Measurements from ENCODE around the gene KRI1. TPM values are rescaled to one million over a fixed set of nuclear protein-coding genes. Genes with fewer than 3 reads are reported as not detected.
"Not testable (repeated sequence)": the region's sequence is repeated elsewhere in the genome, so short reads cannot be mapped to it uniquely, and the experiment has no call there.

Gene KRI1
- total RNA-seq, 1 donor from 2014 or later, result 18.4 TPM

DNA sequence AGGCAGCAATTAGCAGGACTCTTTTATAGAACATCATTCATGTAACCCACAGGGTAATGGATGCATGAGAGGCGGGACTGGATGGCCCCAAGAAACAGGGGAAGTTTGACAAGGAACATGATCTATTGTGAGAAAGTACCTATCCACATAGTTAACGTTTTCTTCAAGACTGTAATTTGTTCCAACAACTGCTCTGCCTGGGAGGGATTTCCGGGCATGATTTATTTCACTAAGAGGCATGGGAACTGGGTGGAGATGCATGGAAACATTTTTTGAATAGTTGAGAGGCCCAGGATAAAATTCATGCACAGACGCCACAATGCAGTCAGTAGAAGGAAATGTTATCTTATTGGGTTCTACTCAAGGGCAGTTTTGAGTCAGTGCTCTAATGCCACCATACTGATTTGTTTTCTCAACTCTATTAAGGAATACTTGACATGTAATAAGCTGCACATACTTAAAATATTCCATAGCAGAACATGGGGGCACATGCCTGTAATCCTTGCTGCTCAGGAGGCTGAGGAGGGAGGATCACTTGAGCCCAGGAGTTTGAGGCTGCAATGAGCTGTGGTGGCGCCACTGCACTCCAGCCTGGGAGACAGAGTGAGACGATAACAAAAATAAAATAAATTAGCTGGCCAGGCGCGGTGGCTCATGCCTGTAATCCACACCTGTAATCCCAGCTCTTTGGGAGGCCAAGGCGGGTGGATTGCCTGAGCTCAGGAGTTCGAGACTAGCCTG is 32.0 kb downstream of the KRI1 start:
- TF ChIP-seq, protein P1, sequence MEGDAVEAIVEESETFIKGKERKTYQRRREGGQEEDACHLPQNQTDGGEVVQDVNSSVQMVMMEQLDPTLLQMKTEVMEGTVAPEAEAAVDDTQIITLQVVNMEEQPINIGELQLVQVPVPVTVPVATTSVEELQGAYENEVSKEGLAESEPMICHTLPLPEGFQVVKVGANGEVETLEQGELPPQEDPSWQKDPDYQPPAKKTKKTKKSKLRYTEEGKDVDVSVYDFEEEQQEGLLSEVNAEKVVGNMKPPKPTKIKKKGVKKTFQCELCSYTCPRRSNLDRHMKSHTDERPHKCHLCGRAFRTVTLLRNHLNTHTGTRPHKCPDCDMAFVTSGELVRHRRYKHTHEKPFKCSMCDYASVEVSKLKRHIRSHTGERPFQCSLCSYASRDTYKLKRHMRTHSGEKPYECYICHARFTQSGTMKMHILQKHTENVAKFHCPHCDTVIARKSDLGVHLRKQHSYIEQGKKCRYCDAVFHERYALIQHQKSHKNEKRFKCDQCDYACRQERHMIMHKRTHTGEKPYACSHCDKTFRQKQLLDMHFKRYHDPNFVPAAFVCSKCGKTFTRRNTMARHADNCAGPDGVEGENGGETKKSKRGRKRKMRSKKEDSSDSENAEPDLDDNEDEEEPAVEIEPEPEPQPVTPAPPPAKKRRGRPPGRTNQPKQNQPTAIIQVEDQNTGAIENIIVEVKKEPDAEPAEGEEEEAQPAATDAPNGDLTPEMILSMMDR (IDR thresholded peaks at IDR 0.05; ENCODE audit: insufficient read depth, low read length, poor library complexity, severe bottlenecking), result no peak
- peaks cover 5% of the 10 kb centered on the region for H3K27me3 ChIP-seq (ENCODE audit: control insufficient read depth, insufficient read depth, low read length)
- H3K4me3 ChIP-seq (ENCODE audit: low read depth, low read length), result no peak overlapping the region
- no peak for DNase-seq (ENCODE audit: low read depth)
- no peaks in the 10 kb centered on the region for H3K36me3 ChIP-seq (ENCODE audit: control insufficient read depth, insufficient read depth, low read length)

DNA sequence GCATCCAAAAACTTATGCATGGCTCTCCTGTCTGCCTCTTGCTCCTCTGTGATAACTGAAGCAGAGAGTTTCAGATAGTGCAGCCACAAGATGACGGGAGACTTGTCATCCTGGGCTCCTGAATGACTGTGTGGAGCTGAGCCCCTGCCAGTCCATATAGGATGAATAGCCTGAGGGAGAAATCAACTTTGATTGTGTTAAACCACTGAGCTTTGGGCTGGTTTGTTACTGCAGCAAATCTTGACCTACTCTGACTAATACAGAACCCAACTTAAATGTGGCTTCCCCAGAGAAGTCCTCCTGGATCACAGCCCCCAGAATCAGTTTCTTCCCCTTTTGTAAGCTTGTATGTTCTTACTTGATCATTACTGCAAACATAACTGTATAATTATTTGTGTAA is 33.4 kb downstream of the KRI1 start:
- Histone ChIP-seq H3K27me3 (ENCODE audit: control insufficient read depth, insufficient read depth, low read length) (peaks cover 5% of the 10 kb centered on the region), H3K4me3 (ENCODE audit: low read depth, low read length) (no peak overlapping the region), H3K36me3 (ENCODE audit: control insufficient read depth, insufficient read depth, low read length) (no peaks in the 10 kb centered on the region)
- DNase-seq (ENCODE audit: low read depth), result no peak
- TF ChIP-seq, protein P1 (IDR thresholded peaks at IDR 0.05; ENCODE audit: insufficient read depth, low read length, poor library complexity, severe bottlenecking), result no peak

DNA sequence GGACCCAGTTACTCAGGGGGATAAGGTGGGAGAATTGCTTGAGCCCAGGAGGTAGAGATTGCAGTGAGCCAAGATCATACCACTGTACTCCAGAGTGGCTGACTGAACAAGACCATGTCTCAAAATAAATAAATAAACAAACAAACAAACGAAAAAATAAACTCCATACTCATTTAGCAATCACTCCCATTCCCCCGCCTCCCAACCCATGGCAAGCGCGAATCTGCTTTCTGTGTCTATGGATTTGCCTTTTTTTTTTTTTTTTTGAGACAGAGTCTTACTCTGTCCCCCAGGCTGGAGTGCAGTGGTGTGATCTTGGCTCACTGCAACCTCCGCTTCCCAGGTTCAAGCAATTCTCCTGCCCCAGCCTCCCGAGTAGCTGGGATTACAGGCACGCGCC is 38.9 kb downstream of the KRI1 start:
- H3K36me3 ChIP-seq (ENCODE audit: control insufficient read depth, insufficient read depth, low read length); H3K4me3 ChIP-seq (ENCODE audit: low read depth, low read length); H3K27me3 ChIP-seq (ENCODE audit: control insufficient read depth, insufficient read depth, low read length); DNase-seq (ENCODE audit: low read depth): not testable (repeated sequence)

DNA sequence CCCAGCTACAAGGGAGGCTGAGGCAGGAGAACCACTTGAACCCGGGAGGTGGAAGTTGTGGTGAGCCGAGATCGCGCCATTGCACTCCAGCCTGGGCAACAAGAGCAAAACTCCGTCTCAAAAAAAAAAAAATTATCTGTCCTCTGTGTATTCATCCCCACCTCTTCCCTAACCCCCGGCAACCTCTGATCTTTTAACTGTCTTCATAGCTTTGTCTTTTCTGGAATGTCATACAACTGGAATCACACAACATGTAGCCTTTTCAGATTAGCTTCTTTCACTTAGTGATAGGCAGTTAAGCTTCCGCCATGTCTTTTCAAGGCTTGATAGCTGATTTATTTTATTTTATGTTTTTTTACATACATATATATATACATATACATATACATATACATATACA is 40.2 kb downstream of the KRI1 start:
- DNase-seq (ENCODE audit: low read depth), result no peak
- peaks cover 8% of the 10 kb centered on the region for H3K27me3 ChIP-seq (ENCODE audit: control insufficient read depth, insufficient read depth, low read length)
- H3K36me3 ChIP-seq (ENCODE audit: control insufficient read depth, insufficient read depth, low read length), result no peaks in the 10 kb centered on the region
- H3K4me3 ChIP-seq (ENCODE audit: low read depth, low read length), result no peak overlapping the region
- TF ChIP-seq, protein P1 (IDR thresholded peaks at IDR 0.05; ENCODE audit: insufficient read depth, low read length, poor library complexity, severe bottlenecking), result no peak

DNA sequence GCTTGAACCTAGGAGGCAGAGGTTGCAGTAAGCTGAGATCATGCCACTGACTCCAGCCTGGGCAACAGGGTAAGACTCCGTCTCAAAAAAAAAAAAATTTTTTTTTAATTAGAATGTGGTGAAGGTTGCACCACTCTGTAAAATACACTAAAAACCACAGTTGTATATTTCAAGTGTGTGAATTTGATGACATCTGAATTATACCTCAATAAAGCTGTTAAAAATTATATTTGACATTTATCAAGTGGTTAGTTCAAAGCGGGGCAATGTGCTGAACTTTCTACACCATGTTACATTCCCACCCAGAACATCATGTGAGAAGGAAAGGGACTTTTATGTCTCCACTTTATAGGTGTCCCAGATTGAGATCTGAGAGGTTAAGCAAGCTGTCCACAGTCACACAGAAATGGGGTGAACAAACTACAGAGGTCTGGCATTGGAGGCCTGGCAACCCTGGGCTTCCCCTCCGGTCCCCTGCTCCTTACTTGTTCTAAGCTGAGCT is 42.6 kb downstream of the KRI1 start:
- peaks cover 27% of the 10 kb centered on the region for H3K27me3 ChIP-seq (ENCODE audit: control insufficient read depth, insufficient read depth, low read length)
- TF ChIP-seq, protein P1 (IDR thresholded peaks at IDR 0.05; ENCODE audit: insufficient read depth, low read length, poor library complexity, severe bottlenecking), result no peak
- DNase-seq (ENCODE audit: low read depth), result no peak

DNA sequence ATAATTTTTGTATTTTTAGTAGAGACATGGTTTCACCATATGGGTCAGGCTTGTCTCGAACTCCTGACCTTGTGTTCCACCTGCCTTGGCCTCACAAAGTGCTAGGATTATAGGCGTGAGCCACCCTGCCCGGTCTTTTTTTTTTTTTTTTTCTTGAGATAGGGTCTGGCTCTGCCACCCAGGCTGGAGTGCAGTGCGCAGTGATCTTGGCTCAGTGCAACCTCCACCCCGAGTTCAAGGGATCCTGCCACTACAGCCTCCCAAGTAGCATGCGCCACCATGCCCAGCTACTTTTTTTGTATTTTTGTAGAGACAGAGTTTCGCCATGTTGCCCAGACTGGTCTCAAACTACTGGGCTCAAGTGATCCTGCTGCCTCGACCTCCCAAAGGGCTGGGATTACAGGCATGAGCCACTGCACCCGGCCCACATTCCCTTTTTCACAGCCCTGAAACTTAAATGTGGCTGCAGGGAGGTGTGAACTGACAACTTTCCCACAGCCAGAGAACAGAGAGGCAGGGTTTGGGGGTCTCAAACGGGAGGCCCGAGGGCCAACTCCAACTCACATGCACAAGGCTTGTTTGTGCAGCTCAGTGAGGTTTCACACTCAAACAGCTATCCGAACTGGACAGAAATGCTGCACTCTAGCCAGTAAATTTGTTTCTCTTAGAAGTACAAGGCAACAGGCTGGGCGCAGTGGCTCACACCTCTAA is 44.2 kb downstream of the KRI1 start:
- DNase-seq (ENCODE audit: low read depth), result no peak
- TF ChIP-seq, protein P1 (IDR thresholded peaks at IDR 0.05; ENCODE audit: insufficient read depth, low read length, poor library complexity, severe bottlenecking), result no peak
- no peaks in the 10 kb centered on the region for H3K36me3 ChIP-seq (ENCODE audit: control insufficient read depth, insufficient read depth, low read length)
- peaks cover 42% of the 10 kb centered on the region for H3K27me3 ChIP-seq (ENCODE audit: control insufficient read depth, insufficient read depth, low read length)
- H3K4me3 ChIP-seq (ENCODE audit: low read depth, low read length), result no peak overlapping the region

More for the DNA sequence above, 42.6 kb downstream of the KRI1 start:
- Histone ChIP-seq H3K36me3 (ENCODE audit: control insufficient read depth, insufficient read depth, low read length) (no peaks in the 10 kb centered on the region), H3K4me3 (ENCODE audit: low read depth, low read length) (no peak overlapping the region)
